WTC11 (cell line): ENCODE measurements around the gene FBXL14. TPM values are rescaled to one million over a fixed set of nuclear protein-coding genes. Genes with fewer than 3 reads are reported as not detected.
A peak's percentile ranks its signal among the peaks of the same experiment; 100 is the strongest.

ENCODE experiments used
- ATAC-seq: fragments of 200-7000 bp; cut with Tn5 transposase; 2 replicates; pipeline ENCODE4 v1.10.0; 2021; ENCODE audit warnings: mild to moderate bottlenecking, moderate library complexity
- CTCF ChIA-PET: fragments of 300-600 bp; sonication (Branson Sonifier 250); formaldehyde crosslinking; loops from one replicate; lab custom pipeline; 2021; ENCODE audit warnings: antibody characterized with exemption; lab: Charles Lee
- POLR2A ChIA-PET: fragments of 350-600 bp; sonication (Branson Sonifier 250); formaldehyde crosslinking; loops from one replicate; lab custom pipeline; 2021; ENCODE audit warnings: antibody characterized with exemption; lab: Charles Lee
- DNase-seq: peaks from one replicate; pipeline ENCODE4 v3.0.0; 2021; ENCODE audit warnings: low spot score
- H3K27ac Mint-ChIP-seq: 2 replicates; pipeline ENCODE4 v1.8.0; 2021; ENCODE audit warnings: mixed read lengths
- H3K27me3 Mint-ChIP-seq: 2 replicates; pipeline ENCODE4 v1.8.0; 2021; ENCODE audit warnings: low read depth, mild to moderate bottlenecking, moderate library complexity, mixed read lengths
- H3K36me3 Mint-ChIP-seq: 2 replicates; pipeline ENCODE4 v1.8.0; 2021; ENCODE audit warnings: mixed read lengths
- H3K4me1 Mint-ChIP-seq: 2 replicates; pipeline ENCODE4 v1.8.0; 2022; ENCODE audit warnings: mixed read lengths
- H3K4me3 Mint-ChIP-seq: 2 replicates; pipeline ENCODE4 v1.8.0; 2021; ENCODE audit warnings: mild to moderate bottlenecking, moderate library complexity, mixed read lengths
- H3K9me3 Mint-ChIP-seq: 2 replicates; pipeline ENCODE4 v1.8.0; 2021; ENCODE audit warnings: mixed read lengths
- CREM ChIP-seq: sonication (generic); formaldehyde crosslinking; IDR thresholded peaks from 2 replicates; pipeline ENCODE4 v1.8.1; 2022; ENCODE audit warnings: mild to moderate bottlenecking, missing genetic modification reagents, moderate library complexity
- ELF4 ChIP-seq: sonication (generic); formaldehyde crosslinking; IDR thresholded peaks from 2 replicates; pipeline ENCODE4 v1.8.1; 2022; ENCODE audit warnings: low read depth, mild to moderate bottlenecking, moderate library complexity, missing genetic modification reagents
- GTF2I ChIP-seq: fragments of 250-450 bp; sonication (Bioruptor Pico); conservative IDR thresholded peaks from 2 replicates; pipeline ENCODE4 v1.4.0; 2021; ENCODE audit warnings: mild to moderate bottlenecking
- KAT7 ChIP-seq: sonication (generic); formaldehyde crosslinking; IDR thresholded peaks from 2 replicates; pipeline ENCODE4 v1.8.1; 2023; ENCODE audit warnings: missing genetic modification reagents, mild to moderate bottlenecking, borderline replicate concordance
- NFYB ChIP-seq: sonication (generic); formaldehyde crosslinking; conservative IDR thresholded peaks from 2 replicates; pipeline ENCODE4 v1.8.0; 2022; ENCODE audit warnings: low read depth, missing genetic modification reagents
- SP1 ChIP-seq: sonication (generic); formaldehyde crosslinking; conservative IDR thresholded peaks from 2 replicates; pipeline ENCODE4 v1.8.1; 2022; ENCODE audit warnings: missing genetic modification reagents
- TEAD1 ChIP-seq: sonication (generic); formaldehyde crosslinking; IDR thresholded peaks from 2 replicates; pipeline ENCODE4 v1.8.0; 2022; ENCODE audit warnings: mild to moderate bottlenecking, missing genetic modification reagents
- ZNF219 ChIP-seq: sonication (generic); formaldehyde crosslinking; IDR thresholded peaks from 2 replicates; pipeline ENCODE4 v1.8.0; 2023; ENCODE audit warnings: missing genetic modification reagents, mild to moderate bottlenecking, borderline replicate concordance
- ZNF263 ChIP-seq: sonication (generic); formaldehyde crosslinking; IDR thresholded peaks from 2 replicates; pipeline ENCODE4 v1.8.1; 2022; ENCODE audit warnings: low read depth, mild to moderate bottlenecking, moderate library complexity, missing genetic modification reagents
- ZNF396 ChIP-seq: fragments of 250-450 bp; sonication (Bioruptor Pico); IDR thresholded peaks from 2 replicates; pipeline ENCODE4 v1.8.0; 2021; ENCODE audit warnings: mild to moderate bottlenecking, moderate library complexity, borderline replicate concordance
- ZNF416 ChIP-seq: fragments of 250-450 bp; sonication (Bioruptor Pico); IDR thresholded peaks from 2 replicates; pipeline ENCODE4 v1.9.0; 2021; ENCODE audit warnings: mild to moderate bottlenecking, inconsistent platforms
- total RNA-seq: library from RNA; stranded (reverse); gene quantifications from 3 replicates; pipeline ENCODE4 v1.2.3, GENCODE V29; 2021
- TF ChIP-seq, protein P1 (sequence below): sonication (generic); formaldehyde crosslinking; IDR thresholded peaks from 2 replicates; pipeline ENCODE4 v1.8.0; 2023; ENCODE audit warnings: missing genetic modification reagents, mild to moderate bottlenecking, borderline replicate concordance
- TF ChIP-seq, protein P2 (sequence below): sonication (generic); formaldehyde crosslinking; IDR thresholded peaks from 2 replicates; pipeline ENCODE4 v1.8.0; 2023; ENCODE audit warnings: mild to moderate bottlenecking, missing genetic modification reagents
- TF ChIP-seq, protein P3 (sequence below): sonication (generic); formaldehyde crosslinking; IDR thresholded peaks from 2 replicates; pipeline ENCODE4 v1.8.1; 2022; ENCODE audit warnings: missing genetic modification reagents, borderline replicate concordance
- TF ChIP-seq, protein P4 (sequence below): sonication (generic); formaldehyde crosslinking; IDR thresholded peaks from 2 replicates; pipeline ENCODE4 v1.8.1; 2023; ENCODE audit warnings: mild to moderate bottlenecking, missing genetic modification reagents
- TF ChIP-seq, protein P5 (sequence below): sonication (generic); formaldehyde crosslinking; IDR thresholded peaks from 2 replicates; pipeline ENCODE4 v1.8.1; 2023; ENCODE audit warnings: mild to moderate bottlenecking, moderate library complexity, missing genetic modification reagents
- TF ChIP-seq, protein P6 (sequence below): sonication (generic); formaldehyde crosslinking; IDR thresholded peaks from 2 replicates; pipeline ENCODE4 v1.8.1; 2023; ENCODE audit warnings: mild to moderate bottlenecking, missing genetic modification reagents, moderate library complexity
- TF ChIP-seq, protein P7 (sequence below): fragments of 250-450 bp; sonication (Bioruptor Pico); IDR thresholded peaks from 2 replicates; pipeline ENCODE4 v1.8.0; 2021; ENCODE audit warnings: mild to moderate bottlenecking

The FBXL14 gene
- total RNA-seq, 1 experiment from 2014 or later: 12.0 TPM

DNA sequence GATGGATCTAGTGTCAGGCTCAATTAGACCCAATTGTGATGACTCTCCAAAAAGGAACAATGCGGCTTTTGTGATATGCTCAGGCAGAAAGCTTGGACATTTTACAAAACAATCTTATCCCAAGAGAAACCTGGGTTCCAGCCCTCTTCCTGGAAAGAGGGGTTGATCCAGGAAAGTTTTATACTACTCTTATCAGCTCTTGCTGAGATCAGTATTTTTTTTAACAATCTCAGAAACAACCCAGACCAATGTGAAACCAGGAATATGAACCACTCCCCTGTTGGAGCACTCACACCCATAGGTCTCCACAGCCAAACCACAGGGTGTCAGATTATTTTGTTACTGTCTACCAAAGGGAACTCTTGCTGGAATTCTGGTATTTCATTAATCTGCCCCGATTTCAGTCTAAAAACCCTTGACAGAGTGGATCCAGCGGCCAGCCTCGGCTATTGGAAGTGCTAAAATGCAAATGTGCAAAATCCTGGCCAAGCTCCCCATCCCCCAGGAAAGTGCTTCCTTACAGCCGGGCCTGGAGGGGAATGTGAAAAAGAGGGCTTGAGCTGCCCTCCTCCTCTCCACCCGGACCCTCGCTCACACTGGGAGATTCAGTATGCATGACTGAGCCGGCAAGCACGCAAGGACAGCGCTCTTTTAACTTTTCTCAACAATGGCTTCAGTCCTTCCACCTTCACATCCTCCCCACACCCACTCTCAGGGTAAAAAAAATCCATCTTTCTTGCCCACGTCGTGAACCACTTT lies 4.0 kb downstream of the FBXL14 start:
- POLR2A ChIA-PET: interaction anchor here (0.6 kb wide), 1 partner anchor 254 kb away, joined by 5 read pairs; no protein-coding TSS in a partner anchor
- H3K27me3 Mint-ChIP-seq: peaks cover 78% of the 10 kb centered on the region
- no peaks in the 10 kb centered on the region for H3K36me3 Mint-ChIP-seq
- TF ChIP-seq SP1 (CRISPR knock-in tag) (peak; percentile 44; the same call in 1 of the 2 replicates), CREM (no peak), TEAD1 (CRISPR knock-in tag) (peak; percentile 52; the same call in 1 of the 2 replicates), ELF4 (no peak)
- TF ChIP-seq, protein P1, sequence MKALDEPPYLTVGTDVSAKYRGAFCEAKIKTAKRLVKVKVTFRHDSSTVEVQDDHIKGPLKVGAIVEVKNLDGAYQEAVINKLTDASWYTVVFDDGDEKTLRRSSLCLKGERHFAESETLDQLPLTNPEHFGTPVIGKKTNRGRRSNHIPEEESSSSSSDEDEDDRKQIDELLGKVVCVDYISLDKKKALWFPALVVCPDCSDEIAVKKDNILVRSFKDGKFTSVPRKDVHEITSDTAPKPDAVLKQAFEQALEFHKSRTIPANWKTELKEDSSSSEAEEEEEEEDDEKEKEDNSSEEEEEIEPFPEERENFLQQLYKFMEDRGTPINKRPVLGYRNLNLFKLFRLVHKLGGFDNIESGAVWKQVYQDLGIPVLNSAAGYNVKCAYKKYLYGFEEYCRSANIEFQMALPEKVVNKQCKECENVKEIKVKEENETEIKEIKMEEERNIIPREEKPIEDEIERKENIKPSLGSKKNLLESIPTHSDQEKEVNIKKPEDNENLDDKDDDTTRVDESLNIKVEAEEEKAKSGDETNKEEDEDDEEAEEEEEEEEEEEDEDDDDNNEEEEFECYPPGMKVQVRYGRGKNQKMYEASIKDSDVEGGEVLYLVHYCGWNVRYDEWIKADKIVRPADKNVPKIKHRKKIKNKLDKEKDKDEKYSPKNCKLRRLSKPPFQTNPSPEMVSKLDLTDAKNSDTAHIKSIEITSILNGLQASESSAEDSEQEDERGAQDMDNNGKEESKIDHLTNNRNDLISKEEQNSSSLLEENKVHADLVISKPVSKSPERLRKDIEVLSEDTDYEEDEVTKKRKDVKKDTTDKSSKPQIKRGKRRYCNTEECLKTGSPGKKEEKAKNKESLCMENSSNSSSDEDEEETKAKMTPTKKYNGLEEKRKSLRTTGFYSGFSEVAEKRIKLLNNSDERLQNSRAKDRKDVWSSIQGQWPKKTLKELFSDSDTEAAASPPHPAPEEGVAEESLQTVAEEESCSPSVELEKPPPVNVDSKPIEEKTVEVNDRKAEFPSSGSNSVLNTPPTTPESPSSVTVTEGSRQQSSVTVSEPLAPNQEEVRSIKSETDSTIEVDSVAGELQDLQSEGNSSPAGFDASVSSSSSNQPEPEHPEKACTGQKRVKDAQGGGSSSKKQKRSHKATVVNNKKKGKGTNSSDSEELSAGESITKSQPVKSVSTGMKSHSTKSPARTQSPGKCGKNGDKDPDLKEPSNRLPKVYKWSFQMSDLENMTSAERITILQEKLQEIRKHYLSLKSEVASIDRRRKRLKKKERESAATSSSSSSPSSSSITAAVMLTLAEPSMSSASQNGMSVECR (CRISPR knock-in tag): no peak
- TF ChIP-seq, protein P2, sequence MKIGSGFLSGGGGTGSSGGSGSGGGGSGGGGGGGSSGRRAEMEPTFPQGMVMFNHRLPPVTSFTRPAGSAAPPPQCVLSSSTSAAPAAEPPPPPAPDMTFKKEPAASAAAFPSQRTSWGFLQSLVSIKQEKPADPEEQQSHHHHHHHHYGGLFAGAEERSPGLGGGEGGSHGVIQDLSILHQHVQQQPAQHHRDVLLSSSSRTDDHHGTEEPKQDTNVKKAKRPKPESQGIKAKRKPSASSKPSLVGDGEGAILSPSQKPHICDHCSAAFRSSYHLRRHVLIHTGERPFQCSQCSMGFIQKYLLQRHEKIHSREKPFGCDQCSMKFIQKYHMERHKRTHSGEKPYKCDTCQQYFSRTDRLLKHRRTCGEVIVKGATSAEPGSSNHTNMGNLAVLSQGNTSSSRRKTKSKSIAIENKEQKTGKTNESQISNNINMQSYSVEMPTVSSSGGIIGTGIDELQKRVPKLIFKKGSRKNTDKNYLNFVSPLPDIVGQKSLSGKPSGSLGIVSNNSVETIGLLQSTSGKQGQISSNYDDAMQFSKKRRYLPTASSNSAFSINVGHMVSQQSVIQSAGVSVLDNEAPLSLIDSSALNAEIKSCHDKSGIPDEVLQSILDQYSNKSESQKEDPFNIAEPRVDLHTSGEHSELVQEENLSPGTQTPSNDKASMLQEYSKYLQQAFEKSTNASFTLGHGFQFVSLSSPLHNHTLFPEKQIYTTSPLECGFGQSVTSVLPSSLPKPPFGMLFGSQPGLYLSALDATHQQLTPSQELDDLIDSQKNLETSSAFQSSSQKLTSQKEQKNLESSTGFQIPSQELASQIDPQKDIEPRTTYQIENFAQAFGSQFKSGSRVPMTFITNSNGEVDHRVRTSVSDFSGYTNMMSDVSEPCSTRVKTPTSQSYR (CRISPR knock-in tag): 0 out of 2 replicates have a peak, but pooled peaks have one; percentile 34
- TF ChIP-seq, all 79 proteins: peak for 3
- Mint-ChIP-seq H3K27ac (peak overlapping the region; percentile 86), H3K4me3 (peak overlapping the region; percentile 71), H3K4me1 (peaks cover 67% of the 10 kb centered on the region), H3K9me3 (no peaks in the 10 kb centered on the region)
- ATAC-seq (peak; percentile 57), DNase-seq (peak; percentile 66)
- CTCF ChIA-PET: interaction anchor here (0.7 to 5.9 kb wide), 10 partner anchors 9 to 641 kb away, joined by 3 to 39 read pairs (median 4); partner anchors contain the start of genes RAD52 and WNT5B

DNA sequence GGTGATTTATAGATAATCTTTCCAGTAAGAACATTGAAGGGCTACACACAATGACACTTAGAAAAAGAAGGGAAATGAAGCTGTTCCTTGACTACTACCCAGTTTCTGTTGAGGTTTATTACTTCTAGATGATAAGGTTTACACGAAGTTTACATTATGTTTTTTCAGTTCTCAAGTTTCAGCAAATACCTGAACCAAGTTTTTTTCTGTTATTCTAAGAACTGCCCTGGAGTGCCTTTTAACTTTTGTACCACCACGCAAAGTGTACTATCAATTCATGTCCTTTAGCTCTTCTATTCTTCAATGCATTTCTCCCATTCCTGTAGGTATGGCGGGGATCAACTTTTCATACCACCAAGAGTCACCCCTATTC lies 5.8 kb downstream of the FBXL14 start:
- H3K27me3 Mint-ChIP-seq: peaks cover 91% of the 10 kb centered on the region
- no peak overlapping the region for H3K4me3 Mint-ChIP-seq
- no peak overlapping the region for H3K27ac Mint-ChIP-seq
- no peaks in the 10 kb centered on the region for H3K9me3 Mint-ChIP-seq
- CTCF ChIA-PET: interaction anchor here (0.8 to 5.9 kb wide), 9 partner anchors 16 to 639 kb away, joined by 3 to 39 read pairs (median 6); partner anchors contain the start of gene RAD52
- DNase-seq (no peak), ATAC-seq (no peak)
- H3K36me3 Mint-ChIP-seq: no peaks in the 10 kb centered on the region
- H3K4me1 Mint-ChIP-seq: peaks cover 61% of the 10 kb centered on the region
- POLR2A ChIA-PET: interaction anchor here (0.7 kb wide), 1 partner anchor 28 kb away, joined by 9 read pairs; no protein-coding TSS in a partner anchor
- TF ChIP-seq, protein P3, sequence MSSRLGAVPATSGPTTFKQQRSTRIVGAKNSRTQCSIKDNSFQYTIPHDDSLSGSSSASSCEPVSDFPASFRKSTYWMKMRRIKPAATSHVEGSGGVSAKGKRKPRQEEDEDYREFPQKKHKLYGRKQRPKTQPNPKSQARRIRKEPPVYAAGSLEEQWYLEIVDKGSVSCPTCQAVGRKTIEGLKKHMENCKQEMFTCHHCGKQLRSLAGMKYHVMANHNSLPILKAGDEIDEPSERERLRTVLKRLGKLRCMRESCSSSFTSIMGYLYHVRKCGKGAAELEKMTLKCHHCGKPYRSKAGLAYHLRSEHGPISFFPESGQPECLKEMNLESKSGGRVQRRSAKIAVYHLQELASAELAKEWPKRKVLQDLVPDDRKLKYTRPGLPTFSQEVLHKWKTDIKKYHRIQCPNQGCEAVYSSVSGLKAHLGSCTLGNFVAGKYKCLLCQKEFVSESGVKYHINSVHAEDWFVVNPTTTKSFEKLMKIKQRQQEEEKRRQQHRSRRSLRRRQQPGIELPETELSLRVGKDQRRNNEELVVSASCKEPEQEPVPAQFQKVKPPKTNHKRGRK (CRISPR knock-in tag): no peak
- TF ChIP-seq ZNF416: no peak
- no peak for TF ChIP-seq ZNF263 (CRISPR knock-in tag)
- TF ChIP-seq ZNF396 (CRISPR knock-in tag): no peak
- TF ChIP-seq, protein P4, sequence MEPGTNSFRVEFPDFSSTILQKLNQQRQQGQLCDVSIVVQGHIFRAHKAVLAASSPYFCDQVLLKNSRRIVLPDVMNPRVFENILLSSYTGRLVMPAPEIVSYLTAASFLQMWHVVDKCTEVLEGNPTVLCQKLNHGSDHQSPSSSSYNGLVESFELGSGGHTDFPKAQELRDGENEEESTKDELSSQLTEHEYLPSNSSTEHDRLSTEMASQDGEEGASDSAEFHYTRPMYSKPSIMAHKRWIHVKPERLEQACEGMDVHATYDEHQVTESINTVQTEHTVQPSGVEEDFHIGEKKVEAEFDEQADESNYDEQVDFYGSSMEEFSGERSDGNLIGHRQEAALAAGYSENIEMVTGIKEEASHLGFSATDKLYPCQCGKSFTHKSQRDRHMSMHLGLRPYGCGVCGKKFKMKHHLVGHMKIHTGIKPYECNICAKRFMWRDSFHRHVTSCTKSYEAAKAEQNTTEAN (CRISPR knock-in tag): no peak
- no peak for TF ChIP-seq GTF2I
- TF ChIP-seq, protein P5, sequence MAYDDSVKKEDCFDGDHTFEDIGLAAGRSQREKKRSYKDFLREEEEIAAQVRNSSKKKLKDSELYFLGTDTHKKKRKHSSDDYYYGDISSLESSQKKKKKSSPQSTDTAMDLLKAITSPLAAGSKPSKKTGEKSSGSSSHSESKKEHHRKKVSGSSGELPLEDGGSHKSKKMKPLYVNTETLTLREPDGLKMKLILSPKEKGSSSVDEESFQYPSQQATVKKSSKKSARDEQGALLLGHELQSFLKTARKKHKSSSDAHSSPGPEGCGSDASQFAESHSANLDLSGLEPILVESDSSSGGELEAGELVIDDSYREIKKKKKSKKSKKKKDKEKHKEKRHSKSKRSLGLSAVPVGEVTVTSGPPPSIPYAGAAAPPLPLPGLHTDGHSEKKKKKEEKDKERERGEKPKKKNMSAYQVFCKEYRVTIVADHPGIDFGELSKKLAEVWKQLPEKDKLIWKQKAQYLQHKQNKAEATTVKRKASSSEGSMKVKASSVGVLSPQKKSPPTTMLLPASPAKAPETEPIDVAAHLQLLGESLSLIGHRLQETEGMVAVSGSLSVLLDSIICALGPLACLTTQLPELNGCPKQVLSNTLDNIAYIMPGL (CRISPR knock-in tag): no peak
- TF ChIP-seq NFYB (CRISPR knock-in tag): no peak
- no peak for TF ChIP-seq KAT7 (CRISPR knock-in tag)
- TF ChIP-seq, protein P6, sequence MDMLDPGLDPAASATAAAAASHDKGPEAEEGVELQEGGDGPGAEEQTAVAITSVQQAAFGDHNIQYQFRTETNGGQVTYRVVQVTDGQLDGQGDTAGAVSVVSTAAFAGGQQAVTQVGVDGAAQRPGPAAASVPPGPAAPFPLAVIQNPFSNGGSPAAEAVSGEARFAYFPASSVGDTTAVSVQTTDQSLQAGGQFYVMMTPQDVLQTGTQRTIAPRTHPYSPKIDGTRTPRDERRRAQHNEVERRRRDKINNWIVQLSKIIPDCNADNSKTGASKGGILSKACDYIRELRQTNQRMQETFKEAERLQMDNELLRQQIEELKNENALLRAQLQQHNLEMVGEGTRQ (CRISPR knock-in tag): no peak
- TF ChIP-seq ZNF219: no peak
- TF ChIP-seq TEAD1 (CRISPR knock-in tag): no peak
- TF ChIP-seq, protein P7, sequence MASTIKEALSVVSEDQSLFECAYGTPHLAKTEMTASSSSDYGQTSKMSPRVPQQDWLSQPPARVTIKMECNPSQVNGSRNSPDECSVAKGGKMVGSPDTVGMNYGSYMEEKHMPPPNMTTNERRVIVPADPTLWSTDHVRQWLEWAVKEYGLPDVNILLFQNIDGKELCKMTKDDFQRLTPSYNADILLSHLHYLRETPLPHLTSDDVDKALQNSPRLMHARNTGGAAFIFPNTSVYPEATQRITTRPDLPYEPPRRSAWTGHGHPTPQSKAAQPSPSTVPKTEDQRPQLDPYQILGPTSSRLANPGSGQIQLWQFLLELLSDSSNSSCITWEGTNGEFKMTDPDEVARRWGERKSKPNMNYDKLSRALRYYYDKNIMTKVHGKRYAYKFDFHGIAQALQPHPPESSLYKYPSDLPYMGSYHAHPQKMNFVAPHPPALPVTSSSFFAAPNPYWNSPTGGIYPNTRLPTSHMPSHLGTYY (CRISPR knock-in tag): no peak
